HepG2 (cell line): ENCODE data around the gene DDX49. TPM values are rescaled to one million over a fixed set of nuclear protein-coding genes. Genes with fewer than 3 reads are reported as not detected.

Experiments
- ATAC-seq: fragments of 200-7000 bp; cut with Tn5 transposase; 3 replicates; pipeline ENCODE4 v1.9.1; 2020; ENCODE audit warnings: mild to moderate bottlenecking, moderate library complexity
- BruUV-seq: library from RNA; stranded (reverse); fragments of 400-500 nt; replicated peaks from 2 replicates; lab custom pipeline; 2021; lab: Mats Ljungman, UMichigan
- CTCF ChIA-PET: fragments of 300-600 bp; formaldehyde crosslinking; extraction: SDS; loops from one replicate; lab custom pipeline; 2021; ENCODE audit warnings: low total read pairs, inconsistent platforms, low intra/inter-chr PET ratio; lab: Yijun Ruan, JAX
- POLR2A ChIA-PET: fragments of 350-600 bp; sonication (Branson Sonifier 250); formaldehyde crosslinking; loops from one replicate; lab custom pipeline; 2020; ENCODE audit warnings: antibody characterized with exemption, inconsistent platforms; lab: Yijun Ruan, JAX
- DNase-seq: peaks from one replicate; pipeline ENCODE4 v3.0.0-alpha.2; 2015; ENCODE audit warnings: low spot score
- FAIRE-seq: peaks from 3 replicates; lab custom pipeline; 2011; peaks lifted over from hg19 to GRCh38; lab: Jason Lieb, UNC
- H2AFZ ChIP-seq: one replicate; pipeline ENCODE4 v1.6.1; 2011; ENCODE audit warnings: low read length, inconsistent platforms
- H3K27ac ChIP-seq: fragments of 300-600 bp; 3 replicates; pipeline ENCODE4 v1.8.0; 2011; ENCODE audit warnings: mixed run types, mild to moderate bottlenecking, mixed read lengths, low read length, inconsistent platforms; ENCODE audit not compliant: insufficient read depth; ENCODE audit errors: extremely low read length
- H3K27me3 ChIP-seq, 2 experiments: fragments of 200-600 bp in 1 of 2; 2 replicates in 1 of 2; 3 replicates in 1 of 2; pipeline versions ENCODE4 v1.6.0 to v1.8.0; 2011; ENCODE audit warnings: low read length in 2 of 2, mild to moderate bottlenecking in 2 of 2, moderate library complexity in 2 of 2, inconsistent platforms in 1 of 2; ENCODE audit not compliant: insufficient read depth in 2 of 2, control insufficient read depth in 1 of 2
- H3K36me3 ChIP-seq, 2 experiments: fragments of 200-600 bp in 1 of 2; replicated peaks in 1 of 2; 2 replicates in 1 of 2; 3 replicates in 1 of 2; pipeline versions ENCODE4 v1.5.1 to v1.8.0; 2011; ENCODE audit warnings: low read length in 2 of 2, inconsistent platforms in 1 of 2; ENCODE audit not compliant: insufficient read depth in 2 of 2, control insufficient read depth in 1 of 2
- H3K4me1 ChIP-seq: 2 replicates; pipeline ENCODE4 v1.5.1; 2012; ENCODE audit warnings: low read length, inconsistent platforms; ENCODE audit not compliant: insufficient read depth
- H3K4me2 ChIP-seq: 2 replicates; pipeline ENCODE4 v1.6.0; 2011; ENCODE audit warnings: low read depth, low read length, inconsistent platforms
- H3K4me3 ChIP-seq, 3 experiments: fragments of 200-600 bp in 1 of 3; sonication (generic), shearing (Covaris generic) in 1 of 3; replicated peaks in 1 of 3; 2 replicates each; pipeline ENCODE4 v1.5.1; 2011 to 2016; ENCODE audit warnings: low read length in 3 of 3, inconsistent platforms in 2 of 3, low read depth in 2 of 3, mild to moderate bottlenecking in 2 of 3, control low read depth in 1 of 3, mixed read lengths in 1 of 3; ENCODE audit not compliant: insufficient read depth in 1 of 3
- H3K79me2 ChIP-seq: one replicate; pipeline ENCODE4 v1.6.1; 2011; ENCODE audit warnings: low read length, inconsistent platforms; ENCODE audit not compliant: insufficient read depth
- H3K9ac ChIP-seq: 2 replicates; pipeline ENCODE4 v1.6.0; 2011; ENCODE audit warnings: mild to moderate bottlenecking, low read depth, low read length, inconsistent platforms; ENCODE audit not compliant: insufficient read depth
- H3K9me3 ChIP-seq: 2 replicates; pipeline ENCODE4 v1.5.1; 2012; ENCODE audit warnings: mild to moderate bottlenecking, low read length
- H4K20me1 ChIP-seq: 2 replicates; pipeline ENCODE4 v1.6.0; 2011; ENCODE audit warnings: inconsistent platforms, mild to moderate bottlenecking, low read length, moderate library complexity; ENCODE audit not compliant: insufficient read depth
- AGO2 ChIP-seq: fragments of 200-400 bp; formaldehyde crosslinking; optimal IDR thresholded peaks from 2 replicates; pipeline ENCODE3; 2017; ENCODE audit warnings: mild to moderate bottlenecking, low read depth, low read length, moderate library complexity
- AKAP8 ChIP-seq: sonication (generic); formaldehyde crosslinking; IDR thresholded peaks from 2 replicates; pipeline ENCODE4 v1.5.1; 2020; ENCODE audit warnings: mild to moderate bottlenecking, missing genetic modification reagents
- BCL6 ChIP-seq: IDR thresholded peaks from 2 replicates; pipeline ENCODE4 v1.6.1; 2016; ENCODE audit warnings: missing genetic modification reagents, missing compliant biosample characterization
- CENPT ChIP-seq: sonication (generic); formaldehyde crosslinking; IDR thresholded peaks from 2 replicates; pipeline ENCODE4 v1.8.0; 2022; ENCODE audit warnings: low read depth, mild to moderate bottlenecking, moderate library complexity, missing genetic modification reagents
- JDP2 ChIP-seq: sonication (generic); formaldehyde crosslinking; IDR thresholded peaks from 2 replicates; pipeline ENCODE4 v1.8.1; 2022; ENCODE audit warnings: missing genetic modification reagents, borderline replicate concordance
- KLF13 ChIP-seq: sonication (generic); formaldehyde crosslinking; IDR thresholded peaks from 2 replicates; pipeline ENCODE4 v1.4.0; 2020; ENCODE audit warnings: mild to moderate bottlenecking, missing genetic modification reagents
- MED13 ChIP-seq: sonication (generic); formaldehyde crosslinking; IDR thresholded peaks from 2 replicates; pipeline ENCODE4 v1.5.0; 2020; ENCODE audit warnings: missing genetic modification reagents
- MXI1 ChIP-seq: IDR thresholded peaks from 3 replicates; pipeline ENCODE4 v1.6.1; 2012; ENCODE audit warnings: low read depth, low read length, inconsistent platforms, borderline replicate concordance
- NBN ChIP-seq: fragments of 450-650 bp; conservative IDR thresholded peaks from 2 replicates; pipeline ENCODE4 v1.6.1; 2017
- NR1H2 ChIP-seq: sonication (generic); formaldehyde crosslinking; IDR thresholded peaks from 2 replicates; pipeline ENCODE4 v1.8.1; 2022; ENCODE audit warnings: low read depth, missing genetic modification reagents, borderline replicate concordance
- RFXAP ChIP-seq: sonication (generic); formaldehyde crosslinking; IDR thresholded peaks from 2 replicates; pipeline ENCODE4 v1.4.0; 2020; ENCODE audit warnings: missing genetic modification reagents, borderline replicate concordance
- THAP8 ChIP-seq: sonication (generic); formaldehyde crosslinking; IDR thresholded peaks from 2 replicates; pipeline ENCODE4 v1.5.1; 2020; ENCODE audit warnings: missing genetic modification reagents, mild to moderate bottlenecking, borderline replicate concordance
- ZBTB2 ChIP-seq: sonication (generic); formaldehyde crosslinking; IDR thresholded peaks from 2 replicates; pipeline ENCODE4 v1.8.0; 2022; ENCODE audit warnings: low read depth, missing genetic modification reagents
- ZC3H13 ChIP-seq: sonication (generic); formaldehyde crosslinking; IDR thresholded peaks from 2 replicates; pipeline ENCODE4 v1.8.1; 2023; ENCODE audit warnings: mild to moderate bottlenecking, missing genetic modification reagents, moderate library complexity
- ZNF225 ChIP-seq: sonication (generic); formaldehyde crosslinking; IDR thresholded peaks from 2 replicates; pipeline ENCODE4 v1.4.0; 2020; ENCODE audit warnings: mild to moderate bottlenecking, missing genetic modification reagents
- ZNF296 ChIP-seq: sonication (generic); formaldehyde crosslinking; conservative IDR thresholded peaks from 2 replicates; pipeline ENCODE4 v1.5.0; 2020; ENCODE audit warnings: mild to moderate bottlenecking, missing genetic modification reagents
- ZNF563 ChIP-seq: sonication (generic); formaldehyde crosslinking; IDR thresholded peaks from 2 replicates; pipeline ENCODE4 v1.8.0; 2022; ENCODE audit warnings: mild to moderate bottlenecking, moderate library complexity, missing genetic modification reagents
- ZNF652 ChIP-seq: IDR thresholded peaks from 2 replicates; pipeline ENCODE4 v1.6.1; 2016; ENCODE audit warnings: low read depth, borderline replicate concordance
- ZNF724P ChIP-seq: sonication (generic); formaldehyde crosslinking; IDR thresholded peaks from 2 replicates; pipeline ENCODE4 v1.8.0; 2022; ENCODE audit warnings: missing genetic modification reagents, borderline replicate concordance
- ZNF841 ChIP-seq: sonication (generic); formaldehyde crosslinking; IDR thresholded peaks from 2 replicates; pipeline ENCODE4 v1.8.1; 2023; ENCODE audit warnings: missing genetic modification reagents, borderline replicate concordance
- WGBS: methylation state at CpG from one replicate; pipeline ENCODE4 v1.1.6; 2017; ENCODE audit warnings: low lambda C conversion rate; 5-methylcytosine and 5-hydroxymethylcytosine counted together
- in situ Hi-C: cut with HindIII; loops from 2 replicates; pipeline ENCODE4 v1.10.0; 2017; ENCODE audit warnings: low pct_unique_long_range_greater_than_20kb; ENCODE audit not compliant: extremely low pct_ligation_motif_present
- intact Hi-C: fragments of 100-400 bp; cut with micrococcal nuclease; formaldehyde crosslinking; loops from one replicate; pipeline ENCODE4 v1.10.0; 2022; ENCODE audit not compliant: unreplicated experiment
- polyA plus RNA-seq, 8 experiments: library from polyadenylated mRNA; depleted of rRNA in 3 of 8; stranded (reverse) in 7 of 8; unstranded in 1 of 8; fragments of >200 nt; fragmentation: Illumina TruSeq in 4 of 8; extraction: Trizol in 4 of 8; gene quantifications; 2 replicates each; pipeline versions ENCODE4 v1.2.1 to v1.2.3, GENCODE V29; 2011 to 2016; ENCODE audit warnings: low read depth in 4 of 8, missing spikeins in 1 of 8, mixed read lengths in 1 of 8; ENCODE audit not compliant: insufficient read depth in 1 of 8
- total RNA-seq, 5 experiments: library from RNA; depleted of rRNA; stranded (reverse); fragments of >200 nt; fragmentation: Illumina TruSeq; extraction: Trizol; gene quantifications; 2 replicates each; pipeline ENCODE4 v1.2.3, GENCODE V29; 2016; ENCODE audit warnings: low read depth in 1 of 5
- TF ChIP-seq, protein P1 (sequence below): sonication (generic); formaldehyde crosslinking; IDR thresholded peaks from 2 replicates; pipeline ENCODE4 v1.4.0; 2020; ENCODE audit warnings: missing genetic modification reagents
- TF ChIP-seq, protein P2 (sequence below): sonication (generic); formaldehyde crosslinking; IDR thresholded peaks from 2 replicates; pipeline ENCODE4 v1.5.0; 2020; ENCODE audit warnings: missing genetic modification reagents

Gene DDX49
- total and polyA plus RNA-seq, 2 of the 13 experiments (the other 11 are each of a cell fraction or from before 2014, with no cell fraction given) = 27.0 to 46.2 TPM

GRCh38 chr19:18869781-18870530 is 49.6 kb upstream of the DDX49 start:
- H3K27ac ChIP-seq = no peak overlapping the region
- ATAC-seq (no peak), FAIRE-seq (no peak), DNase-seq (no peak)
- ChIA-PET POLR2A (no interaction called here), CTCF (no interaction called here)
- WGBS = 94% methylated on average over 43 of the region's 62 CpGs
- H3K9ac ChIP-seq = no peak overlapping the region
- BruUV-seq = no TSS peak
- in situ Hi-C loops = no loop called here
- H3K4me1 ChIP-seq = peaks cover 30% of the 10 kb centered on the region
- H3K4me2 ChIP-seq = no peak overlapping the region
- no peak overlapping the region for H3K4me3 ChIP-seq
- no peaks in the 10 kb centered on the region for H3K79me2 ChIP-seq
- H3K27me3 ChIP-seq = no peaks in the 10 kb centered on the region
- peaks cover 14 to 31% of the 10 kb centered on the region in 2 experiments; a peak in 4 of 5 replicates for H3K36me3 ChIP-seq
- no peak overlapping the region for H2AFZ ChIP-seq
- intact Hi-C loops = no loop called here
- no peaks in the 10 kb centered on the region for H4K20me1 ChIP-seq
- no peaks in the 10 kb centered on the region for H3K9me3 ChIP-seq
- TF ChIP-seq RFXAP (no peak), AGO2 (peak; percentile 72), THAP8 (no peak), ZNF296 (CRISPR knock-in tag) (no peak), NBN (no peak), KLF13 (CRISPR knock-in tag) (no peak), ZNF652 (CRISPR knock-in tag) (no peak), JDP2 (CRISPR knock-in tag) (no peak), MED13 (CRISPR knock-in tag) (no peak), ZBTB2 (no peak), MXI1 (no peak), NR1H2 (no peak), ZNF563 (CRISPR knock-in tag) (no peak), BCL6 (CRISPR knock-in tag) (no peak), AKAP8 (CRISPR knock-in tag) (peak; percentile 50; the same call in 1 of the 2 replicates), ZNF724P (CRISPR knock-in tag) (no peak), ZNF841 (CRISPR knock-in tag) (no peak), ZNF225 (CRISPR knock-in tag) (no peak), CENPT (CRISPR knock-in tag) (no peak), ZC3H13 (CRISPR knock-in tag) (peak; percentile 22; the same call in 1 of the 2 replicates)
- TF ChIP-seq, protein P1, sequence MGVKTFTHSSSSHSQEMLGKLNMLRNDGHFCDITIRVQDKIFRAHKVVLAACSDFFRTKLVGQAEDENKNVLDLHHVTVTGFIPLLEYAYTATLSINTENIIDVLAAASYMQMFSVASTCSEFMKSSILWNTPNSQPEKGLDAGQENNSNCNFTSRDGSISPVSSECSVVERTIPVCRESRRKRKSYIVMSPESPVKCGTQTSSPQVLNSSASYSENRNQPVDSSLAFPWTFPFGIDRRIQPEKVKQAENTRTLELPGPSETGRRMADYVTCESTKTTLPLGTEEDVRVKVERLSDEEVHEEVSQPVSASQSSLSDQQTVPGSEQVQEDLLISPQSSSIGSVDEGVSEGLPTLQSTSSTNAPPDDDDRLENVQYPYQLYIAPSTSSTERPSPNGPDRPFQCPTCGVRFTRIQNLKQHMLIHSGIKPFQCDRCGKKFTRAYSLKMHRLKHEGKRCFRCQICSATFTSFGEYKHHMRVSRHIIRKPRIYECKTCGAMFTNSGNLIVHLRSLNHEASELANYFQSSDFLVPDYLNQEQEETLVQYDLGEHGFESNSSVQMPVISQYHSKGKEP (CRISPR knock-in tag) = no peak
- TF ChIP-seq, protein P2, sequence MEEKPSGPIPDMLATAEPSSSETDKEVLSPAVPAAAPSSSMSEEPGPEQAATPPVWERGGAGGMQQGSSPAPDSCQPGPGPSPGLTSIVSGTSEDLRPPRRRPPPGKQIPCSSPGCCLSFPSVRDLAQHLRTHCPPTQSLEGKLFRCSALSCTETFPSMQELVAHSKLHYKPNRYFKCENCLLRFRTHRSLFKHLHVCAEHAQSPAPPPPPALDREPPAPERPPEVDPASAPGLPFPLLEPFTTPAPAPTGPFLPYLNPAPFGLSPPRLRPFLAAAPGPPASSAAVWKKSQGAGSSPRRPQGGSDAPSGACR (CRISPR knock-in tag) = no peak
